Measurements from ENCODE around the gene HSPB2.

DNA sequence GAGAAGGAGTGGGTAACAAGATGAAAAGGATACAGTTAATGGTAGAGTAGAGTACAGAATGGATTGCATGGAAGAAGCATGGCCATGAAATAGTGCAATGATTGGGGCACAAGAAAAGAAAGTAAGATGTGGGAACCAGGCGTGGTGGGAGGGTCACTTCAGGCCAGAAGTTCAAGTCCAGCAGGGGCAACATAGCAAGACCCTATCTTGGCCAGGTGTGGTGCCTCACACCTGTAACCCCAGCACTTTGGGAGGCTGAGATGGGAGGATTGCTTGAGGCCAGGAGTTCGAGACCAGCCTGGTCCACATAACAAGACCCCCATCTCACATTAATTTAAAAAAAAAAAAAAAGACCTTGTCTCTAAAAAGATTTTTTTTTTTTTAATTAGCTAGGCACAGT is 4.8 kb downstream of the HSPB2 start:
- no peak for TF ChIP-seq BMI1 (IDR thresholded peaks at IDR 0.05; ENCODE audit: borderline replicate concordance)
- TF ChIP-seq KLF5 (IDR thresholded peaks at IDR 0.05; ENCODE audit: partially characterized antibody) = no peak
- no peak for TF ChIP-seq EZH2 (IDR thresholded peaks at IDR 0.05; ENCODE audit: borderline replicate concordance, control insufficient read depth, low read depth, low read length)
- TF ChIP-seq SIX5 (IDR thresholded peaks at IDR 0.05; ENCODE audit: low read depth, low read length, severe bottlenecking) = no peak
- TF ChIP-seq, protein P1, sequence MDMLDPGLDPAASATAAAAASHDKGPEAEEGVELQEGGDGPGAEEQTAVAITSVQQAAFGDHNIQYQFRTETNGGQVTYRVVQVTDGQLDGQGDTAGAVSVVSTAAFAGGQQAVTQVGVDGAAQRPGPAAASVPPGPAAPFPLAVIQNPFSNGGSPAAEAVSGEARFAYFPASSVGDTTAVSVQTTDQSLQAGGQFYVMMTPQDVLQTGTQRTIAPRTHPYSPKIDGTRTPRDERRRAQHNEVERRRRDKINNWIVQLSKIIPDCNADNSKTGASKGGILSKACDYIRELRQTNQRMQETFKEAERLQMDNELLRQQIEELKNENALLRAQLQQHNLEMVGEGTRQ (IDR thresholded peaks at IDR 0.05; ENCODE audit: borderline replicate concordance, low read depth, low read length) = no peak
- no peak for TF ChIP-seq RAD21 (IDR thresholded peaks at IDR 0.05; ENCODE audit: insufficient read depth, low read depth, low read length)
- no peak for TF ChIP-seq SP1 (IDR thresholded peaks at IDR 0.05; ENCODE audit: low read depth, low read length)
- no peak for TF ChIP-seq MYC (IDR thresholded peaks at IDR 0.05; ENCODE audit: insufficient read depth, insufficient read length, insufficient replicate concordance, low read length, severe bottlenecking)
- TF ChIP-seq, protein P2, sequence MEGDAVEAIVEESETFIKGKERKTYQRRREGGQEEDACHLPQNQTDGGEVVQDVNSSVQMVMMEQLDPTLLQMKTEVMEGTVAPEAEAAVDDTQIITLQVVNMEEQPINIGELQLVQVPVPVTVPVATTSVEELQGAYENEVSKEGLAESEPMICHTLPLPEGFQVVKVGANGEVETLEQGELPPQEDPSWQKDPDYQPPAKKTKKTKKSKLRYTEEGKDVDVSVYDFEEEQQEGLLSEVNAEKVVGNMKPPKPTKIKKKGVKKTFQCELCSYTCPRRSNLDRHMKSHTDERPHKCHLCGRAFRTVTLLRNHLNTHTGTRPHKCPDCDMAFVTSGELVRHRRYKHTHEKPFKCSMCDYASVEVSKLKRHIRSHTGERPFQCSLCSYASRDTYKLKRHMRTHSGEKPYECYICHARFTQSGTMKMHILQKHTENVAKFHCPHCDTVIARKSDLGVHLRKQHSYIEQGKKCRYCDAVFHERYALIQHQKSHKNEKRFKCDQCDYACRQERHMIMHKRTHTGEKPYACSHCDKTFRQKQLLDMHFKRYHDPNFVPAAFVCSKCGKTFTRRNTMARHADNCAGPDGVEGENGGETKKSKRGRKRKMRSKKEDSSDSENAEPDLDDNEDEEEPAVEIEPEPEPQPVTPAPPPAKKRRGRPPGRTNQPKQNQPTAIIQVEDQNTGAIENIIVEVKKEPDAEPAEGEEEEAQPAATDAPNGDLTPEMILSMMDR (IDR thresholded peaks at IDR 0.05 in 2 of 3, conservative IDR thresholded peaks at IDR 0.05 in 1 of 3; ENCODE audit: control insufficient read depth in 2 of 3, extremely low read depth in 1 of 3, insufficient read depth in 1 of 3, low read depth in 3 of 3, low read length in 3 of 3) = no peak
